HepG2 (cell line): ENCODE data around the gene ASL. TPM values are rescaled to one million over a fixed set of nuclear protein-coding genes. Genes with fewer than 3 reads are reported as not detected.

Experiments
- EEA1 ChIP-seq: sonication (generic); formaldehyde crosslinking; IDR thresholded peaks from 2 replicates; pipeline ENCODE4 v1.5.1; 2020; ENCODE audit warnings: mild to moderate bottlenecking, missing genetic modification reagents, borderline replicate concordance
- ETV5 ChIP-seq: IDR thresholded peaks from 2 replicates; pipeline ENCODE4 v1.6.1; 2018; ENCODE audit warnings: missing biosample characterization, missing genetic modification reagents, inconsistent platforms, borderline replicate concordance
- FOXA1 ChIP-seq, 2 experiments: fragments of 450-650 bp in 1 of 2; sonication (generic) in 1 of 2; formaldehyde crosslinking in 1 of 2; IDR thresholded peaks; 2 replicates each; pipeline versions ENCODE4 v1.4.0 to v1.6.1; 2016 to 2020; ENCODE audit warnings: missing genetic modification reagents in 1 of 2
- HDAC2 ChIP-seq: sonication (generic); formaldehyde crosslinking; IDR thresholded peaks from 2 replicates; pipeline ENCODE4 v1.4.0; 2020; ENCODE audit warnings: missing genetic modification reagents
- HMG20A ChIP-seq: IDR thresholded peaks from 2 replicates; pipeline ENCODE4 v1.6.1; 2016; ENCODE audit warnings: borderline replicate concordance
- ISL2 ChIP-seq: sonication (generic); formaldehyde crosslinking; IDR thresholded peaks from 2 replicates; pipeline ENCODE4 v1.5.0; 2020; ENCODE audit warnings: missing genetic modification reagents
- JARID2 ChIP-seq: sonication (generic); formaldehyde crosslinking; IDR thresholded peaks from 2 replicates; pipeline ENCODE4 v1.8.1; 2023; ENCODE audit warnings: missing genetic modification reagents, inconsistent platforms; ENCODE audit not compliant: insufficient replicate concordance
- KMT2B ChIP-seq: IDR thresholded peaks from 2 replicates; pipeline ENCODE4 v1.6.1; 2016; ENCODE audit warnings: missing genetic modification reagents, missing compliant biosample characterization
- MLLT10 ChIP-seq: sonication (generic); formaldehyde crosslinking; IDR thresholded peaks from 2 replicates; pipeline ENCODE4 v1.4.0; 2020; ENCODE audit warnings: missing genetic modification reagents
- MTF1 ChIP-seq: sonication (generic); formaldehyde crosslinking; IDR thresholded peaks from 2 replicates; pipeline ENCODE4 v1.5.0; 2020; ENCODE audit warnings: missing genetic modification reagents
- NCOA2 ChIP-seq: sonication (generic); formaldehyde crosslinking; IDR thresholded peaks from 2 replicates; pipeline ENCODE4 v1.8.0; 2022; ENCODE audit warnings: inconsistent platforms
- NFE2L1 ChIP-seq: sonication (generic); formaldehyde crosslinking; IDR thresholded peaks from 2 replicates; pipeline ENCODE4 v1.4.0; 2020; ENCODE audit warnings: missing genetic modification reagents, mild to moderate bottlenecking, borderline replicate concordance
- NRL ChIP-seq: sonication (generic); formaldehyde crosslinking; IDR thresholded peaks from 2 replicates; pipeline ENCODE4 v1.5.0; 2020; ENCODE audit warnings: missing genetic modification reagents, mild to moderate bottlenecking, moderate library complexity, borderline replicate concordance
- PCBP2 ChIP-seq: fragments of 200-400 bp; formaldehyde crosslinking; optimal IDR thresholded peaks from 2 replicates; pipeline ENCODE3; 2018; ENCODE audit warnings: low read length, low read depth; ENCODE audit not compliant: poor library complexity, severe bottlenecking
- PHF5A ChIP-seq: IDR thresholded peaks from one replicate; pipeline ENCODE4 v1.6.1; 2018; ENCODE audit warnings: low read depth, missing genetic modification reagents; ENCODE audit not compliant: unreplicated experiment
- PRDM10 ChIP-seq: sonication (generic); formaldehyde crosslinking; IDR thresholded peaks from 2 replicates; pipeline ENCODE4 v1.4.0; 2020; ENCODE audit warnings: low read depth, missing genetic modification reagents
- SAP130 ChIP-seq: IDR thresholded peaks from 2 replicates; pipeline ENCODE4 v1.6.1; 2016; ENCODE audit warnings: low read depth
- SMAD3 ChIP-seq: sonication (generic); formaldehyde crosslinking; IDR thresholded peaks from 2 replicates; pipeline ENCODE4 v1.4.0; 2020; ENCODE audit warnings: missing genetic modification reagents
- SP1 ChIP-seq, 2 experiments: fragments of 450-650 bp in 1 of 2; sonication (generic) in 1 of 2; formaldehyde crosslinking in 1 of 2; IDR thresholded peaks; 2 replicates each; pipeline versions ENCODE4 v1.4.0 to v1.6.1; 2016 to 2020; ENCODE audit warnings: missing genetic modification reagents in 1 of 2
- TEAD3 ChIP-seq: optimal IDR thresholded peaks from 2 replicates; pipeline ENCODE3; 2016; ENCODE audit warnings: borderline replicate concordance
- ZBTB7B ChIP-seq: sonication (generic); formaldehyde crosslinking; IDR thresholded peaks from 2 replicates; pipeline ENCODE4 v1.4.0; 2020; ENCODE audit warnings: missing genetic modification reagents
- ZFP82 ChIP-seq: sonication (generic); formaldehyde crosslinking; IDR thresholded peaks from 2 replicates; pipeline ENCODE4 v1.5.1; 2020; ENCODE audit warnings: mild to moderate bottlenecking, missing genetic modification reagents, borderline replicate concordance
- ZMYM4 ChIP-seq: sonication (generic); formaldehyde crosslinking; IDR thresholded peaks from 2 replicates; pipeline ENCODE4 v1.8.1; 2023; ENCODE audit warnings: mild to moderate bottlenecking, missing genetic modification reagents
- ZNF253 ChIP-seq: sonication (generic); formaldehyde crosslinking; IDR thresholded peaks from 2 replicates; pipeline ENCODE4 v1.8.0; 2022; ENCODE audit warnings: mild to moderate bottlenecking, missing genetic modification reagents, borderline replicate concordance
- ZNF274 ChIP-seq: sonication (generic); formaldehyde crosslinking; IDR thresholded peaks from 2 replicates; pipeline ENCODE4 v1.5.1; 2020; ENCODE audit warnings: mild to moderate bottlenecking, missing genetic modification reagents
- ZNF496 ChIP-seq: sonication (generic); formaldehyde crosslinking; IDR thresholded peaks from 2 replicates; pipeline ENCODE4 v1.8.1; 2023; ENCODE audit warnings: mild to moderate bottlenecking, moderate library complexity, missing genetic modification reagents; ENCODE audit not compliant: insufficient replicate concordance
- ZNF552 ChIP-seq: sonication (generic); formaldehyde crosslinking; IDR thresholded peaks from 2 replicates; pipeline ENCODE4 v1.9.0; 2022; ENCODE audit warnings: missing genetic modification reagents, mild to moderate bottlenecking, borderline replicate concordance
- ZNF678 ChIP-seq: sonication (generic); formaldehyde crosslinking; IDR thresholded peaks from 2 replicates; pipeline ENCODE4 v1.4.0; 2020; ENCODE audit warnings: mild to moderate bottlenecking, missing genetic modification reagents
- ZNF703 ChIP-seq: sonication (generic); formaldehyde crosslinking; IDR thresholded peaks from 2 replicates; pipeline ENCODE4 v1.5.1; 2020; ENCODE audit warnings: missing genetic modification reagents, mild to moderate bottlenecking, moderate library complexity, borderline replicate concordance
- ZNF747 ChIP-seq: sonication (generic); formaldehyde crosslinking; IDR thresholded peaks from 2 replicates; pipeline ENCODE4 v1.8.1; 2023; ENCODE audit warnings: missing genetic modification reagents, mild to moderate bottlenecking, borderline replicate concordance
- ZNF792 ChIP-seq: IDR thresholded peaks from 2 replicates; pipeline ENCODE4 v1.6.1; 2016
- polyA plus RNA-seq, 8 experiments: library from polyadenylated mRNA; depleted of rRNA in 3 of 8; stranded (reverse) in 7 of 8; unstranded in 1 of 8; fragments of >200 nt; fragmentation: Illumina TruSeq in 4 of 8; extraction: Trizol in 4 of 8; gene quantifications; 2 replicates each; pipeline versions ENCODE4 v1.2.1 to v1.2.3, GENCODE V29; 2011 to 2016; ENCODE audit warnings: low read depth in 4 of 8, missing spikeins in 1 of 8, mixed read lengths in 1 of 8; ENCODE audit not compliant: insufficient read depth in 1 of 8
- total RNA-seq, 5 experiments: library from RNA; depleted of rRNA; stranded (reverse); fragments of >200 nt; fragmentation: Illumina TruSeq; extraction: Trizol; gene quantifications; 2 replicates each; pipeline ENCODE4 v1.2.3, GENCODE V29; 2016; ENCODE audit warnings: low read depth in 1 of 5

ASL gene
- total and polyA plus RNA-seq, 2 of the 13 experiments (the other 11 are each of a cell fraction or from before 2014, with no cell fraction given) = 71.4 to 96.5 TPM

DNA sequence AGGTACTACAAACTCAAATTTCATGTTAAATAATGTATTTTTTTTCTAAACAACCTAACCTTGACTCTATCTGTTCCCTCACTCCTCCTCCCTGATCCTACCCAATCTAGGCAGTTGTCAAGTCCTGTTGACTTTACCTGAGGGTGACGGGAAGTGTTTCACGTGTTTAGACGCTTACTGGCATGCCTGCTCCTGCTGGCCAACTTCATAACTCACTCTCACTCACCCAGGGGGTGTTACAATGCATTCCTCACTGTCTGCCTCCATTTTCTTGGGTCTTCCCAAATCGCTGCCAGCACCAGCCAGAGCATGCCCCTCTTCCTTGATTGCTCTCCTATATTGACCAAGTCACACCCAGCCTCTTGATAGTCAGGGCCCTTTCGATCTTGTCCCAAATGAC is 67.4 kb downstream of the ASL start (continued):
- TF ChIP-seq ZNF703 (no peak), JARID2 (CRISPR knock-in tag) (no peak), ISL2 (CRISPR knock-in tag) (peak; percentile 53; the same call in 1 of the 2 replicates), ZNF253 (no peak), ZNF496 (no peak), HDAC2 (CRISPR knock-in tag) (peak; percentile 58; the same call in 1 of the 2 replicates), ZNF552 (no peak), NRL (no peak), SAP130 (CRISPR knock-in tag) (peak; percentile 83), ZNF274 (CRISPR knock-in tag) (no peak), FOXA1 (IDR thresholded peaks at IDR 0.05) (no peak), FOXA1 (CRISPR knock-in tag; IDR thresholded peaks at IDR 0.05) (peak; percentile 95), KMT2B (CRISPR knock-in tag) (no peak), NCOA2 (CRISPR knock-in tag) (peak; percentile 92), SMAD3 (CRISPR knock-in tag) (peak; percentile 65; the same call in 1 of the 2 replicates), TEAD3 (peak; percentile 81), MTF1 (CRISPR knock-in tag) (no peak), PHF5A (no peak), ZBTB7B (CRISPR knock-in tag) (no peak; the same call in 1 of the 2 replicates), ZNF792 (CRISPR knock-in tag) (peak; percentile 89), MLLT10 (no peak), ZMYM4 (no peak), PRDM10 (CRISPR knock-in tag) (peak; percentile 66; the same call in 1 of the 2 replicates), HMG20A (peak; percentile 85), NFE2L1 (CRISPR knock-in tag) (no peak), SP1 (IDR thresholded peaks at IDR 0.05) (no peak), SP1 (CRISPR knock-in tag; IDR thresholded peaks at IDR 0.05) (peak; percentile 35; the same call in 1 of the 2 replicates), PCBP2 (no peak), ZFP82 (CRISPR knock-in tag) (no peak), ETV5 (CRISPR knock-in tag) (peak; percentile 77; the same call in 1 of the 2 replicates), EEA1 (CRISPR knock-in tag) (no peak), ZNF678 (CRISPR knock-in tag) (no peak), ZNF747 (CRISPR knock-in tag) (peak; percentile 38; the same call in 1 of the 2 replicates)
